Ovary (tissue), 3 donors: ENCODE results near the gene SIK1.

ENCODE experiments used
- POLR2A ChIP-seq: fragments of 450-650 bp; IDR thresholded peaks from one replicate; pipeline ENCODE4 v1.6.1; 2017; ENCODE audit warnings: antibody characterized with exemption, mild to moderate bottlenecking, moderate library complexity
- TF ChIP-seq, protein P1 (sequence below), 3 donors: fragments of 450-650 bp in 2 of 3; fragments of 200-600 bp in 1 of 3; IDR thresholded peaks; one replicate each; pipeline versions ENCODE4 v1.5.1 to v1.8.0; 2016 to 2022; ENCODE audit warnings: antibody characterized with exemption in 3 of 3, mild to moderate bottlenecking in 1 of 3
- donor health status: DM: no; HTN: no; CAD: no.

DNA sequence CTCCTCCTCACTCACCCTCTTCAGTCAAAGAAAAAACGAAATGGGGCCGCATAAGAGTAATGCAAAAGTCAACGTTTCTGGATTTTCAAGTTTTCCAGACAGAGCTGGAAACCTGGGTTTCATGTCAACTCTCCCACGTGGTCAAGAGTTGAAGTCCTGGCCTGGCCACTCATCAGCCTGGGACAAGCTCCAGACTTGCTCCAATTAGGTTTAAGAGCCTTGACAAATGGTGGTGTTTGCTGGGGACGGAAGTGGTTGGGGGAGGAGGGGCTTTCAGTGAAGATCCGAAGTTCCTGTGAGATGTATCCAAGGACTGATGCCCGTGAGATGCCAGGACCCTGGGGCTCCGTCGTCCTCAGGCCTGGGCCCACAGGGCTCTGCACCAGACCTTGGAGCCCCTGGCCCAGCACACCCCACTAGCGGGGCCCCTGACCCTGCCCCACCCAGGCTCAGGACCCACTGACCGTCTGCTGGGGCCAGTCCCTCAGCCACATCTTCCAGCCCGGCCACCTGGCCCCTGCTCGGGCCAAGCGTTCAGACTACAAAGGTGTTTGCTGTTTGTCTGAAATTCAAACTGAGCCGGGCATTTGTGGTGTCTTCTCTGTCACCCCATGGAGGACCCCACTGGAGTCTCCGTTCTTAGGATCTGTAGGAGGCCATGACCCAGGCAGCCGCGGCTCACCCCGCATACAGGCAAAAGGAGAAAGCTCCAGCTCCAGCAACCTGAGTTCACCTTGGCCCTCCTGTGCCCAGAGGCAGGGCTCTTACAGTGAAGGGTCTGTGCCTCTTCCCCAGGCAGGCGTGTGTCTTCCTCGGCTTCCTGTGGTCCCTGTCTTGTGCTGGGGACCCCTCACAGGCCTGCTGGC lies 53.3 kb downstream of the SIK1 start:
- TF ChIP-seq, protein P1, sequence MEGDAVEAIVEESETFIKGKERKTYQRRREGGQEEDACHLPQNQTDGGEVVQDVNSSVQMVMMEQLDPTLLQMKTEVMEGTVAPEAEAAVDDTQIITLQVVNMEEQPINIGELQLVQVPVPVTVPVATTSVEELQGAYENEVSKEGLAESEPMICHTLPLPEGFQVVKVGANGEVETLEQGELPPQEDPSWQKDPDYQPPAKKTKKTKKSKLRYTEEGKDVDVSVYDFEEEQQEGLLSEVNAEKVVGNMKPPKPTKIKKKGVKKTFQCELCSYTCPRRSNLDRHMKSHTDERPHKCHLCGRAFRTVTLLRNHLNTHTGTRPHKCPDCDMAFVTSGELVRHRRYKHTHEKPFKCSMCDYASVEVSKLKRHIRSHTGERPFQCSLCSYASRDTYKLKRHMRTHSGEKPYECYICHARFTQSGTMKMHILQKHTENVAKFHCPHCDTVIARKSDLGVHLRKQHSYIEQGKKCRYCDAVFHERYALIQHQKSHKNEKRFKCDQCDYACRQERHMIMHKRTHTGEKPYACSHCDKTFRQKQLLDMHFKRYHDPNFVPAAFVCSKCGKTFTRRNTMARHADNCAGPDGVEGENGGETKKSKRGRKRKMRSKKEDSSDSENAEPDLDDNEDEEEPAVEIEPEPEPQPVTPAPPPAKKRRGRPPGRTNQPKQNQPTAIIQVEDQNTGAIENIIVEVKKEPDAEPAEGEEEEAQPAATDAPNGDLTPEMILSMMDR (IDR thresholded peaks at IDR 0.05) = no peak
- TF ChIP-seq POLR2A = no peak
